Adipocyte (in vitro differentiated cells): Measurements from ENCODE around the gene ARHGAP26.

Experiments
- DNase-seq: peaks from one replicate; pipeline ENCODE4 v3.0.0-alpha.2; 2015; ENCODE audit warnings: low read depth
- H3K27me3 ChIP-seq: replicated peaks from 2 replicates; pipeline ENCODE4 v1.7.0; 2013; ENCODE audit warnings: mild to moderate bottlenecking, low read length, moderate library complexity; ENCODE audit not compliant: control insufficient read depth, insufficient read depth
- H3K36me3 ChIP-seq: 2 replicates; pipeline ENCODE4 v1.7.0; 2013; ENCODE audit warnings: low read length, mild to moderate bottlenecking, moderate library complexity; ENCODE audit not compliant: control insufficient read depth, insufficient read depth, severe bottlenecking
- H3K4me1 ChIP-seq: 2 replicates; pipeline ENCODE4 v1.7.0; 2013; ENCODE audit warnings: mild to moderate bottlenecking, low read length, moderate library complexity; ENCODE audit not compliant: control insufficient read depth, insufficient read depth
- H3K4me3 ChIP-seq: 2 replicates; pipeline ENCODE4 v1.7.0; 2013; ENCODE audit warnings: mild to moderate bottlenecking, low read length, moderate library complexity
- H3K9ac ChIP-seq: 2 replicates; pipeline ENCODE4 v1.7.0; 2013; ENCODE audit warnings: mild to moderate bottlenecking, low read length, moderate library complexity
- H3K9me3 ChIP-seq: 2 replicates; pipeline ENCODE4 v1.7.0; 2013; ENCODE audit warnings: mild to moderate bottlenecking, low read length, moderate library complexity; ENCODE audit not compliant: control insufficient read depth

The ARHGAP26 gene

GRCh38 chr5:142901476-142902185 lies 131.5 kb downstream of the ARHGAP26 start:
- Histone ChIP-seq H3K9me3 (no peaks in the 10 kb centered on the region), H3K4me1 (no peaks in the 10 kb centered on the region), H3K36me3 (peaks cover 37% of the 10 kb centered on the region), H3K9ac (no peak overlapping the region), H3K4me3 (no peak overlapping the region), H3K27me3 (no peaks in the 10 kb centered on the region)
- DNase-seq: no peak

GRCh38 chr5:142902186-142902965 lies 132.2 kb downstream of the ARHGAP26 start:
- Histone ChIP-seq H3K36me3 (peaks cover 37% of the 10 kb centered on the region), H3K4me3 (no peak overlapping the region), H3K9ac (no peak overlapping the region), H3K9me3 (no peaks in the 10 kb centered on the region), H3K27me3 (no peaks in the 10 kb centered on the region), H3K4me1 (no peaks in the 10 kb centered on the region)
- DNase-seq: no peak

GRCh38 chr5:142904416-142904815 lies 134.2 kb downstream of the ARHGAP26 start:
- Histone ChIP-seq H3K4me1 (no peaks in the 10 kb centered on the region), H3K9ac (no peak overlapping the region), H3K36me3 (peaks cover 37% of the 10 kb centered on the region), H3K4me3 (no peak overlapping the region), H3K9me3 (no peaks in the 10 kb centered on the region), H3K27me3 (no peaks in the 10 kb centered on the region)
- DNase-seq: no peak

- Histone ChIP-seq H3K27me3 (no peaks in the 10 kb centered on the region), H3K9me3 (no peaks in the 10 kb centered on the region), H3K4me1 (no peaks in the 10 kb centered on the region), H3K9ac (no peak overlapping the region), H3K36me3 (peaks cover 41% of the 10 kb centered on the region), H3K4me3 (no peak overlapping the region)
- no peak for DNase-seq
These were observed 135.2 kb downstream of the ARHGAP26 start for GRCh38 chr5:142905348-142905747.

GRCh38 chr5:142906863-142907671 lies 136.9 kb downstream of the ARHGAP26 start:
- peak; percentile 33 for DNase-seq

GRCh38 chr5:142908659-142909058 lies 138.5 kb downstream of the ARHGAP26 start:
- DNase-seq: no peak
- Histone ChIP-seq H3K9ac (no peak overlapping the region), H3K4me3 (no peak overlapping the region), H3K4me1 (no peaks in the 10 kb centered on the region), H3K27me3 (no peaks in the 10 kb centered on the region), H3K9me3 (no peaks in the 10 kb centered on the region), H3K36me3 (peaks cover 44% of the 10 kb centered on the region)

More at GRCh38 chr5:142906863-142907671, 136.9 kb downstream of the ARHGAP26 start:
- H3K4me3 ChIP-seq: no peak overlapping the region
- peaks cover 45% of the 10 kb centered on the region for H3K36me3 ChIP-seq
- no peaks in the 10 kb centered on the region for H3K4me1 ChIP-seq
- no peaks in the 10 kb centered on the region for H3K9me3 ChIP-seq
- no peak overlapping the region for H3K9ac ChIP-seq
- no peaks in the 10 kb centered on the region for H3K27me3 ChIP-seq

GRCh38 chr5:142910128-142910527 lies 140.0 kb downstream of the ARHGAP26 start:
- no peaks in the 10 kb centered on the region for H3K9me3 ChIP-seq
- no peak for DNase-seq
- no peak overlapping the region for H3K9ac ChIP-seq
- peaks cover 34% of the 10 kb centered on the region for H3K36me3 ChIP-seq
- no peaks in the 10 kb centered on the region for H3K4me1 ChIP-seq
- no peak overlapping the region for H3K4me3 ChIP-seq
- H3K27me3 ChIP-seq: no peaks in the 10 kb centered on the region

GRCh38 chr5:142911170-142911569 lies 141.0 kb downstream of the ARHGAP26 start:
- no peak overlapping the region for H3K4me3 ChIP-seq
- H3K4me1 ChIP-seq: peaks cover under 1% of the 10 kb centered on the region
- no peaks in the 10 kb centered on the region for H3K9me3 ChIP-seq
- peaks cover 27% of the 10 kb centered on the region for H3K36me3 ChIP-seq
- no peak overlapping the region for H3K9ac ChIP-seq
- no peaks in the 10 kb centered on the region for H3K27me3 ChIP-seq
- DNase-seq: no peak

GRCh38 chr5:142911775-142912174 lies 141.6 kb downstream of the ARHGAP26 start:
- DNase-seq: no peak
- peaks cover 27% of the 10 kb centered on the region for H3K36me3 ChIP-seq
- H3K4me1 ChIP-seq: peaks cover 6% of the 10 kb centered on the region
- no peak overlapping the region for H3K4me3 ChIP-seq
- no peaks in the 10 kb centered on the region for H3K27me3 ChIP-seq
- no peak overlapping the region for H3K9ac ChIP-seq
- H3K9me3 ChIP-seq: no peaks in the 10 kb centered on the region

GRCh38 chr5:142913728-142914338 lies 143.7 kb downstream of the ARHGAP26 start:
- peaks cover 22% of the 10 kb centered on the region for H3K36me3 ChIP-seq
- H3K27me3 ChIP-seq: no peaks in the 10 kb centered on the region
- no peak overlapping the region for H3K9ac ChIP-seq
- DNase-seq: no peak
- H3K4me1 ChIP-seq: peaks cover 6% of the 10 kb centered on the region
- H3K9me3 ChIP-seq: no peaks in the 10 kb centered on the region
- H3K4me3 ChIP-seq: no peak overlapping the region

GRCh38 chr5:142915038-142915437 lies 144.9 kb downstream of the ARHGAP26 start:
- Histone ChIP-seq H3K4me1 (peaks cover 6% of the 10 kb centered on the region), H3K9ac (no peak overlapping the region)

More at GRCh38 chr5:142915038-142915437, 144.9 kb downstream of the ARHGAP26 start:
- H3K27me3 ChIP-seq: no peaks in the 10 kb centered on the region
- no peak for DNase-seq
- no peak overlapping the region for H3K4me3 ChIP-seq
- H3K9me3 ChIP-seq: no peaks in the 10 kb centered on the region
- peaks cover 18% of the 10 kb centered on the region for H3K36me3 ChIP-seq
